Mesodermal cell (in vitro differentiated cells): ENCODE data around the gene BMP2K.

Source experiments
- H3K27ac ChIP-seq: 2 replicates; pipeline ENCODE4 v1.7.0; 2013; ENCODE audit warnings: mild to moderate bottlenecking, low read depth, low read length, moderate library complexity; ENCODE audit not compliant: severe bottlenecking
- H3K36me3 ChIP-seq: 2 replicates; pipeline ENCODE4 v1.7.1; 2013; ENCODE audit warnings: mild to moderate bottlenecking, low read length, moderate library complexity; ENCODE audit not compliant: control insufficient read depth, insufficient read depth
- H3K4me1 ChIP-seq: one replicate; pipeline ENCODE4 v1.7.1; 2013; ENCODE audit warnings: mild to moderate bottlenecking, low read length; ENCODE audit not compliant: insufficient read depth, control insufficient read depth, poor library complexity, severe bottlenecking
- H3K4me3 ChIP-seq: 2 replicates; pipeline ENCODE4 v1.7.0; 2013; ENCODE audit warnings: low read length, control low read depth, mild to moderate bottlenecking; ENCODE audit not compliant: insufficient read depth, poor library complexity, severe bottlenecking; ENCODE audit errors: extremely low read depth
- H3K9me3 ChIP-seq: 2 replicates; pipeline ENCODE4 v1.7.1; 2013; ENCODE audit warnings: mild to moderate bottlenecking, low read length, moderate library complexity; ENCODE audit not compliant: control insufficient read depth
- WGBS, 2 experiments: methylation state at CpG; one replicate each; pipeline ENCODE4 v1.1.5; 2013; ENCODE audit warnings: missing lambda C conversion rate in 2 of 2; ENCODE audit not compliant: insufficient coverage in 2 of 2; 5-methylcytosine and 5-hydroxymethylcytosine counted together

The BMP2K gene

GRCh38 chr4:78953769-78954666, 177.9 kb downstream of the BMP2K start:
- Histone ChIP-seq H3K27ac (no peak overlapping the region), H3K9me3 (no peaks in the 10 kb centered on the region), H3K36me3 (no peaks in the 10 kb centered on the region), H3K4me1 (no peaks in the 10 kb centered on the region), H3K4me3 (no peak overlapping the region)
- WGBS, 2 experiments = 36 to 51% methylated on average over 7 to 8 of the region's 11 CpGs

- Histone ChIP-seq H3K4me3 (no peak overlapping the region), H3K9me3 (no peaks in the 10 kb centered on the region), H3K27ac (no peak overlapping the region), H3K4me1 (no peaks in the 10 kb centered on the region), H3K36me3 (no peaks in the 10 kb centered on the region)
- WGBS, 2 experiments = 71 to 80% methylated on average over 1 to 2 of the region's 5 CpGs
Measured at GRCh38 chr4:78956975-78957374, 180.8 kb downstream of the BMP2K start.

- no peak overlapping the region for H3K4me3 ChIP-seq
- no peaks in the 10 kb centered on the region for H3K36me3 ChIP-seq
- H3K27ac ChIP-seq = no peak overlapping the region
- WGBS, 2 experiments = 86 to 100% methylated on average over 1 of the region's 3 CpGs
- no peaks in the 10 kb centered on the region for H3K9me3 ChIP-seq
- no peaks in the 10 kb centered on the region for H3K4me1 ChIP-seq
Measured at GRCh38 chr4:78960926-78961325, 184.8 kb downstream of the BMP2K start.
